Mesenchymal stem cell (in vitro differentiated cells and primary cell): ENCODE results near the gene CXCL14.

Experiments used
- DNase-seq: peaks from one replicate; pipeline ENCODE4 v3.0.0-alpha.2; 2013
- H2AFZ ChIP-seq: one replicate; pipeline ENCODE4 v1.6.1; 2013; ENCODE audit warnings: low read depth, mild to moderate bottlenecking, control low read depth, inconsistent platforms, low read length, moderate library complexity
- H2AK5ac ChIP-seq: 2 replicates; pipeline ENCODE4 v1.6.1; 2013; ENCODE audit warnings: low read length, moderate library complexity, mild to moderate bottlenecking, inconsistent platforms; ENCODE audit not compliant: severe bottlenecking
- H2BK120ac ChIP-seq: one replicate; pipeline ENCODE4 v1.6.1; 2013; ENCODE audit warnings: low read depth, mild to moderate bottlenecking, inconsistent platforms, low read length, moderate library complexity
- H2BK12ac ChIP-seq, 2 experiments: one replicate each; pipeline ENCODE4 v1.6.1; 2013; ENCODE audit warnings: inconsistent platforms in 2 of 2, low read length in 2 of 2, mild to moderate bottlenecking in 2 of 2, moderate library complexity in 2 of 2, control low read depth in 1 of 2
- H2BK15ac ChIP-seq: one replicate; pipeline ENCODE4 v1.6.1; 2013; ENCODE audit warnings: mild to moderate bottlenecking, low read depth, inconsistent platforms; ENCODE audit not compliant: poor library complexity, severe bottlenecking
- H2BK5ac ChIP-seq: 2 replicates; pipeline ENCODE4 v1.6.1; 2013; ENCODE audit warnings: low read depth, mild to moderate bottlenecking, low read length, control low read depth, inconsistent platforms; ENCODE audit not compliant: poor library complexity, severe bottlenecking
- H3K14ac ChIP-seq, 2 experiments: one replicate each; pipeline ENCODE4 v1.6.1; 2013; ENCODE audit warnings: inconsistent platforms in 2 of 2, low read length in 2 of 2, control low read depth in 1 of 2, mild to moderate bottlenecking in 1 of 2, moderate library complexity in 1 of 2
- H3K18ac ChIP-seq, 2 experiments: one replicate each; pipeline ENCODE4 v1.6.1; 2013; ENCODE audit warnings: inconsistent platforms in 2 of 2, low read length in 2 of 2, control low read depth in 1 of 2, low read depth in 1 of 2, mild to moderate bottlenecking in 1 of 2
- H3K23ac ChIP-seq, 2 experiments: one replicate each; pipeline ENCODE4 v1.6.1; 2013; ENCODE audit warnings: inconsistent platforms in 2 of 2, low read length in 2 of 2, mild to moderate bottlenecking in 2 of 2, moderate library complexity in 2 of 2, control low read depth in 1 of 2
- H3K27ac ChIP-seq: 2 replicates; pipeline ENCODE4 v1.5.1; 2013; ENCODE audit warnings: mild to moderate bottlenecking, moderate library complexity, low read length, control low read depth, inconsistent platforms; ENCODE audit not compliant: poor library complexity, severe bottlenecking
- H3K27me3 ChIP-seq, 2 experiments: 2 replicates each; pipeline versions ENCODE4 v1.6.1 to v1.7.0; 2013; ENCODE audit warnings: low read length in 2 of 2, mild to moderate bottlenecking in 2 of 2, moderate library complexity in 2 of 2, control low read depth in 1 of 2, inconsistent platforms in 1 of 2; ENCODE audit not compliant: control insufficient read depth in 1 of 2, insufficient read depth in 1 of 2
- H3K36me3 ChIP-seq, 2 experiments: 2 replicates each; pipeline versions ENCODE4 v1.6.1 to v1.7.0; 2013; ENCODE audit warnings: low read length in 2 of 2, control low read depth in 1 of 2, inconsistent platforms in 1 of 2, low read depth in 1 of 2, mild to moderate bottlenecking in 1 of 2; ENCODE audit not compliant: insufficient read depth in 2 of 2, control insufficient read depth in 1 of 2
- H3K4ac ChIP-seq, 2 experiments: one replicate each; pipeline ENCODE4 v1.6.1; 2013; ENCODE audit warnings: inconsistent platforms in 2 of 2, low read length in 2 of 2, mild to moderate bottlenecking in 2 of 2, moderate library complexity in 2 of 2, control low read depth in 1 of 2, low read depth in 1 of 2
- H3K4me1 ChIP-seq: 2 replicates; pipeline ENCODE4 v1.6.1; 2013; ENCODE audit warnings: low read depth, low read length, control low read depth; ENCODE audit not compliant: control insufficient read depth, insufficient read depth
- H3K4me2 ChIP-seq: 2 replicates; pipeline ENCODE4 v1.6.1; 2013; ENCODE audit warnings: low read length, mild to moderate bottlenecking, inconsistent platforms; ENCODE audit not compliant: poor library complexity, severe bottlenecking
- H3K4me3 ChIP-seq, 2 experiments: 2 replicates each; pipeline versions ENCODE4 v1.5.1 to v1.7.0; 2013; ENCODE audit warnings: low read length in 2 of 2, mild to moderate bottlenecking in 2 of 2, control low read depth in 1 of 2, low read depth in 1 of 2; ENCODE audit not compliant: insufficient read depth in 1 of 2
- H3K79me1 ChIP-seq: replicated peaks from 2 replicates; pipeline ENCODE4 v1.6.1; 2013; ENCODE audit warnings: mild to moderate bottlenecking, control low read depth, low read length, inconsistent platforms; ENCODE audit not compliant: poor library complexity, severe bottlenecking
- H3K9ac ChIP-seq: 2 replicates; pipeline ENCODE4 v1.7.0; 2013; ENCODE audit warnings: mild to moderate bottlenecking, low read length, moderate library complexity
- H3K9me3 ChIP-seq: 2 replicates; pipeline ENCODE4 v1.7.0; 2013; ENCODE audit warnings: mild to moderate bottlenecking, low read length; ENCODE audit not compliant: control insufficient read depth
- H4K8ac ChIP-seq: one replicate; pipeline ENCODE4 v1.6.1; 2013; ENCODE audit warnings: inconsistent platforms, mild to moderate bottlenecking, low read length, moderate library complexity
- H4K91ac ChIP-seq: one replicate; pipeline ENCODE4 v1.6.1; 2013; ENCODE audit warnings: mild to moderate bottlenecking, low read length, inconsistent platforms
- WGBS: methylation state at CpG from one replicate; pipeline ENCODE4 v1.1.7; 2013; ENCODE audit warnings: mixed read lengths; 5-methylcytosine and 5-hydroxymethylcytosine counted together

The CXCL14 gene

DNA sequence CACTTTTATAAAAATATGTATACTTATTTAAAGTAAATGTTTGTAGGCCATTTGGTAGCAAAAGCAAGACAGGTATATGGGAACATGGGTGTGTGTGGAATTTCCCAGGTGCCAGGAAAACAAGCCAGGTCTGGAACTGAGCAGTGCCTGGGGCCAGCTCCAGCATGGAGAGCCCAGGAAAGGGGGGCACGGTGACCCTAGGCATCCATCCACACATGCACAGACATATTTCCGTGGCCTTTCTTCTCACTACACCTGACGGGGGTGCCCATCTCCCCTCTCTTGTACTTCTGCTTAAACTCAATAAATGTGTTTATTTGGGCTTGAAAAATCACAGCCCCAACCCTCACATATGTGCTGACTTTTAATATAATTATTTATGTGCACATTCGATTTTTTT is 31.2 kb upstream of the CXCL14 start:
- no peaks in the 10 kb centered on the region for H3K9me3 ChIP-seq
- H3K27ac ChIP-seq: no peak overlapping the region
- no peaks in the 10 kb centered on the region for H3K4me1 ChIP-seq
- no peak overlapping the region for H3K4ac ChIP-seq
- no peak overlapping the region for H2BK120ac ChIP-seq
- H2AK5ac ChIP-seq: no peak overlapping the region
- DNase-seq: no peak
- H4K91ac ChIP-seq: no peak overlapping the region
- H3K4me3 ChIP-seq: no peak overlapping the region
- H3K14ac ChIP-seq: no peak overlapping the region
- H4K8ac ChIP-seq: no peak overlapping the region
- H3K18ac ChIP-seq: no peak overlapping the region
- H3K36me3 ChIP-seq: no peaks in the 10 kb centered on the region
- 71% methylated on average over 2 of the region's 4 CpGs for WGBS
- no peak overlapping the region for H3K4me2 ChIP-seq
- no peak overlapping the region for H2BK15ac ChIP-seq
- peaks cover 22 to 30% of the 10 kb centered on the region in 2 experiments for H3K27me3 ChIP-seq
- no peak overlapping the region for H2BK12ac ChIP-seq
- H3K23ac ChIP-seq: no peak overlapping the region
- no peaks in the 10 kb centered on the region for H3K79me1 ChIP-seq
- H2BK5ac ChIP-seq: no peak overlapping the region
- no peak overlapping the region for H2AFZ ChIP-seq
- no peak overlapping the region for H3K9ac ChIP-seq

DNA sequence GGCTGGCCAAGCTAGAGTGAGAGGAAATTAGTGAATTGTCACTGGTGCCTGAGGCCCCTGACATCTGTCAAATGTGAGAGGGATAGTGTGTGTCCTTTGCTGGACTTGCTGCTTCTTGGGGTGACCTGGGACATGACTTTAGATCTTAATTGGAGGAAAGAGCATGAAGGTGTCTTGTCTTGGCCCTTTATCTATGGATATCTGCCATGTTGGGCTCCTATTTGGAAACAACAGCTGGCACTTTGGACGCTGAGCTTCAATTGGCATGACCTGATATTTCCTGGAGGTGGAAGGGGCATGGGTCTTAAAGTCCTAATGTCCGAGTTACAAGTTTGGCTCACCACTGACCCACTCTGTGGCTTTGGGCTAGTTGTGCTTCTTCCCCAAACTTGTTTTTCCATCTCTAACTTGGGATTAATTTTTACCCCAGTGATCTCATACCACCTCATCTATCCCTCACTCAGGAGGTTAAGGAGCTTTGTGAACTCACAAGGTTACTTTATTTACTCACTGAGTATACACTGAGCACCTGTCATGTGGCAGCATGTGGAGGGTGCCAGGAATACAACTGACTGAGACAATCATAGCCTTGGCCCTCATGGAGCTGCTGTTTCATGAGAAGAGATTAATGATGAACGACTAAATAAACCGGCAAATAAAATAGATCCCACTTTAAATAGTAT is 30.1 kb upstream of the CXCL14 start:
- peaks cover 31 to 36% of the 10 kb centered on the region in 2 experiments for H3K27me3 ChIP-seq
- H3K4me1 ChIP-seq: no peaks in the 10 kb centered on the region
- H4K8ac ChIP-seq: no peak overlapping the region
- no peak overlapping the region for H3K4me3 ChIP-seq
- 69% methylated on average over 2 of the region's 4 CpGs for WGBS
- no peak overlapping the region for H2BK5ac ChIP-seq
- H3K23ac ChIP-seq: no peak overlapping the region
- H3K79me1 ChIP-seq: no peaks in the 10 kb centered on the region
- no peaks in the 10 kb centered on the region for H3K9me3 ChIP-seq
- H3K4ac ChIP-seq: no peak overlapping the region
- H2AK5ac ChIP-seq: no peak overlapping the region
- H3K14ac ChIP-seq: no peak overlapping the region
- no peak for DNase-seq
- no peak overlapping the region for H2AFZ ChIP-seq
- no peak overlapping the region for H2BK12ac ChIP-seq
- no peak overlapping the region for H3K4me2 ChIP-seq
- no peak overlapping the region for H2BK15ac ChIP-seq
- H3K27ac ChIP-seq: no peak overlapping the region
- no peak overlapping the region for H4K91ac ChIP-seq
- H2BK120ac ChIP-seq: no peak overlapping the region
- no peak overlapping the region for H3K18ac ChIP-seq
- H3K36me3 ChIP-seq: no peaks in the 10 kb centered on the region
- H3K9ac ChIP-seq: no peak overlapping the region

DNA sequence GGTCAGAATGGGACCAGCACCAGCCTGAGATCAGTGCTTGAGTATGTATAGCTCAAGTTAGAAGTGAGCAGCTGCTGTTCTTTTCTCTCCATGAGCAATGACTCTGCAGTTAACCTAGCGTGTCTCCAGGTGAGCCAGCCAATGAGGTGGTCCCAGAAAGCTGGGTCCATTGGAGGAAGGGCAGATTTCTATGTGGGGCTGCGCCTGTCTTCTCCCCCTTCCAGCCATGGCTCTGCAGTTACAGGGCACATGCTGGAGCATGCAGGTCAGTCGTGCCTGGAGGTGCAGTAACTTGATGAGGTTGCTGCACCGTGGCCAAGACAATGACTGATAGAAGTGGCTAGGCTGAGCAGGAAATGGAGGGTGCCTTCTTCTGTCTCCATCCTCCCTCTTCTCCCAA is 29.6 kb upstream of the CXCL14 start:
- no peak for DNase-seq
- H3K27me3 ChIP-seq: peaks cover 34 to 38% of the 10 kb centered on the region in 2 experiments
- no peak overlapping the region for H2BK5ac ChIP-seq
- no peak overlapping the region for H3K4me3 ChIP-seq
- no peak overlapping the region for H2AFZ ChIP-seq
- H2BK120ac ChIP-seq: no peak overlapping the region
- no peak overlapping the region for H2AK5ac ChIP-seq
- H3K9ac ChIP-seq: no peak overlapping the region
- H3K4me1 ChIP-seq: no peaks in the 10 kb centered on the region
- H3K18ac ChIP-seq: no peak overlapping the region
- H3K79me1 ChIP-seq: no peaks in the 10 kb centered on the region
- no peak overlapping the region for H2BK12ac ChIP-seq
- H4K91ac ChIP-seq: no peak overlapping the region
- no peak overlapping the region for H3K23ac ChIP-seq
- no peak overlapping the region for H3K14ac ChIP-seq
- WGBS: 63% methylated on average over 4 of the region's 4 CpGs
- H3K36me3 ChIP-seq: no peaks in the 10 kb centered on the region
- no peak overlapping the region for H3K27ac ChIP-seq
- no peak overlapping the region for H4K8ac ChIP-seq
- H3K9me3 ChIP-seq: no peaks in the 10 kb centered on the region
- H2BK15ac ChIP-seq: no peak overlapping the region
- H3K4ac ChIP-seq: no peak overlapping the region
- H3K4me2 ChIP-seq: no peak overlapping the region

DNA sequence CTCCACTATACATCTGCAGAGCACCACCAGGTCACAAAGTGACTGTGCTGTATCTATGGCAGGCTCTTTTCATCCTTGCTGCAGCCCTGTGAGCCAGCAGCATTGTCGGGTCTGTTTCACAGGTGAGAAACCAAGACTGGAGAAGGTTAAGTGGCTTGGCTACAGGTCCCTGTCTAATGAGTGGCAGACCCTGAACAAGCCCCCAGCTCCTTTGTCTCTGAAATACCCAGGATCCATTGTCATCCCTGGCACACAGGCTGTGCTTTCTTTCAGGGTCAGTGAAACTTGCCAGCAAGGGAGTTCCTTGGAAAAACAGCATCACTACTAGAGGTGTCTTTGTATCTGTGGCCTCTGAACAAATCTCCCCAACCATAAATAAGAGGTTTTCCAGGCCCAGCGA is 27.6 kb upstream of the CXCL14 start:
- whole genome bisulfite sequencing: 100% methylated on average over 1 of the region's 2 CpGs
- no peak overlapping the region for H2AK5ac ChIP-seq
- no peak overlapping the region for H2AFZ ChIP-seq
- H3K18ac ChIP-seq: no peak overlapping the region
- H3K79me1 ChIP-seq: no peaks in the 10 kb centered on the region
- H4K8ac ChIP-seq: no peak overlapping the region
- no peak overlapping the region for H3K14ac ChIP-seq
- no peak for DNase-seq
- H3K4me3 ChIP-seq: no peak overlapping the region
- no peak overlapping the region for H2BK120ac ChIP-seq
- no peak overlapping the region for H2BK5ac ChIP-seq
- H2BK15ac ChIP-seq: no peak overlapping the region
- no peaks in the 10 kb centered on the region for H3K9me3 ChIP-seq
- H3K23ac ChIP-seq: no peak overlapping the region
- no peak overlapping the region for H4K91ac ChIP-seq
- H3K36me3 ChIP-seq: no peaks in the 10 kb centered on the region
- H3K27ac ChIP-seq: no peak overlapping the region
- no peaks in the 10 kb centered on the region for H3K4me1 ChIP-seq
- no peak overlapping the region for H3K9ac ChIP-seq
- peaks cover 34 to 35% of the 10 kb centered on the region in 2 experiments for H3K27me3 ChIP-seq
- no peak overlapping the region for H2BK12ac ChIP-seq
- H3K4me2 ChIP-seq: no peak overlapping the region
- H3K4ac ChIP-seq: no peak overlapping the region
